Endothelial cell of umbilical vein (primary cell): ENCODE data around the gene ANKMY1. TPM values are rescaled to one million over a fixed set of nuclear protein-coding genes. Genes with fewer than 3 reads are reported as not detected.

Source experiments
- BruUV-seq: library from RNA; stranded (reverse); fragments of 400-500 nt; replicated peaks from 2 replicates; lab custom pipeline; 2021; lab: Mats Ljungman, UMichigan
- CTCF ChIA-PET: fragments of 300-600, 350-600 bp; sonication (Branson Sonifier 250); formaldehyde crosslinking; loops from one replicate; lab custom pipeline; 2021; ENCODE audit warnings: antibody characterized with exemption, inconsistent platforms; lab: Charles Lee
- POLR2A ChIA-PET: fragments of 300-600, 350-600 bp; sonication (Branson Sonifier 250); formaldehyde crosslinking; loops from one replicate; lab custom pipeline; 2021; ENCODE audit warnings: antibody characterized with exemption, inconsistent platforms; lab: Charles Lee
- DNase-seq: peaks from one replicate; pipeline ENCODE4 v3.0.0-alpha.2; 2011; ENCODE audit warnings: low read depth, low spot score
- FAIRE-seq: peaks from 2 replicates; lab custom pipeline; 2011; peaks lifted over from hg19 to GRCh38; lab: Jason Lieb, UNC
- H2AFZ ChIP-seq: 2 replicates; pipeline ENCODE4 v1.6.0; 2012; ENCODE audit warnings: low read depth, low read length, control low read depth, inconsistent platforms
- H3K27ac ChIP-seq: 2 replicates; pipeline ENCODE4 v1.5.1; 2011; ENCODE audit warnings: low read depth, mild to moderate bottlenecking, control low read depth, low read length, moderate library complexity; ENCODE audit not compliant: insufficient read depth
- H3K27me3 ChIP-seq, 2 experiments: 2 replicates each; pipeline versions ENCODE4 v1.6.0 to v1.6.1; 2011; ENCODE audit warnings: low read length in 2 of 2, mixed read lengths in 1 of 2; ENCODE audit not compliant: control insufficient read depth in 2 of 2, insufficient read depth in 2 of 2
- H3K36me3 ChIP-seq, 2 experiments: 2 replicates in 1 of 2; 3 replicates in 1 of 2; pipeline ENCODE4 v1.5.1; 2011; ENCODE audit warnings: low read length in 2 of 2, mild to moderate bottlenecking in 1 of 2, moderate library complexity in 1 of 2; ENCODE audit not compliant: control insufficient read depth in 2 of 2, insufficient read depth in 2 of 2; ENCODE audit errors: extremely low read depth in 1 of 2
- H3K4me1 ChIP-seq: 3 replicates; pipeline ENCODE4 v1.5.1; 2011; ENCODE audit warnings: mild to moderate bottlenecking, low read length; ENCODE audit not compliant: control insufficient read depth, insufficient read depth; ENCODE audit errors: extremely low read depth
- H3K4me2 ChIP-seq: 2 replicates; pipeline ENCODE4 v1.6.1; 2011; ENCODE audit warnings: low read length, control low read depth, mixed read lengths; ENCODE audit not compliant: insufficient read depth
- H3K4me3 ChIP-seq, 3 experiments: fragments of 200-600 bp in 1 of 3; sonication (generic), shearing (Covaris generic) in 1 of 3; replicated peaks in 1 of 3; 2 replicates each; pipeline ENCODE4 v1.5.1; 2011 to 2016; ENCODE audit warnings: control low read depth in 3 of 3, low read length in 3 of 3, mild to moderate bottlenecking in 2 of 3, inconsistent platforms in 1 of 3, low read depth in 1 of 3, moderate library complexity in 1 of 3; ENCODE audit not compliant: insufficient read depth in 1 of 3
- H3K79me2 ChIP-seq: 2 replicates; pipeline ENCODE4 v1.6.0; 2012; ENCODE audit warnings: low read length, inconsistent platforms; ENCODE audit not compliant: control insufficient read depth, insufficient read depth
- H3K9ac ChIP-seq: replicated peaks from 2 replicates; pipeline ENCODE3; 2011; ENCODE audit warnings: low read length, control low read depth; ENCODE audit not compliant: insufficient read depth; ENCODE audit errors: extremely low read depth
- H3K9me1 ChIP-seq: replicated peaks from 3 replicates; pipeline ENCODE4 v1.6.0; 2011; ENCODE audit warnings: mild to moderate bottlenecking, low read length; ENCODE audit not compliant: control insufficient read depth, insufficient read depth; ENCODE audit errors: extremely low read depth
- H3K9me3 ChIP-seq: replicated peaks from 2 replicates; pipeline ENCODE4 v1.5.1; 2012; ENCODE audit warnings: low read length, inconsistent platforms; ENCODE audit not compliant: control insufficient read depth, insufficient read depth
- H4K20me1 ChIP-seq: replicated peaks from 2 replicates; pipeline ENCODE3; 2011; ENCODE audit warnings: mild to moderate bottlenecking, low read length; ENCODE audit not compliant: control insufficient read depth, insufficient read depth; ENCODE audit errors: extremely low read depth
- EZH2 ChIP-seq: IDR thresholded peaks from 2 replicates; pipeline ENCODE4 v1.6.1; 2012; ENCODE audit warnings: borderline replicate concordance, low read depth, mild to moderate bottlenecking, moderate library complexity, low read length, inconsistent platforms; ENCODE audit not compliant: severe bottlenecking
- FOS ChIP-seq: IDR thresholded peaks from 2 replicates; pipeline ENCODE4 v1.6.1; 2011; ENCODE audit warnings: mild to moderate bottlenecking, low read length, moderate library complexity, borderline replicate concordance; ENCODE audit not compliant: insufficient read depth
- GATA2 ChIP-seq: IDR thresholded peaks from 2 replicates; pipeline ENCODE4 v1.7.0; 2011; ENCODE audit warnings: low read depth, mild to moderate bottlenecking, moderate library complexity, mixed read lengths, low read length; ENCODE audit not compliant: insufficient read length, insufficient read depth
- JUN ChIP-seq: IDR thresholded peaks from 2 replicates; pipeline ENCODE4 v1.6.1; 2011; ENCODE audit warnings: borderline replicate concordance, low read depth; ENCODE audit not compliant: insufficient read length, insufficient read depth
- MYC ChIP-seq: IDR thresholded peaks from one replicate; pipeline ENCODE4 v1.6.1; 2011; ENCODE audit warnings: mild to moderate bottlenecking, low read depth, low read length
- POLR2A ChIP-seq: IDR thresholded peaks from 2 replicates; pipeline ENCODE4 v1.6.1; 2012; ENCODE audit warnings: low read depth, mild to moderate bottlenecking, control low read depth, low read length
- POLR2AphosphoS5 ChIP-seq: IDR thresholded peaks from 2 replicates; pipeline ENCODE4 v1.6.1; 2012; ENCODE audit warnings: low read depth, mild to moderate bottlenecking, control low read depth, low read length, moderate library complexity; ENCODE audit not compliant: insufficient read depth
- dilution Hi-C: fragments of 300-500 bp; cut with MboI; formaldehyde crosslinking; loops from one replicate; pipeline ENCODE4 v1.15.0; 2019; ENCODE audit warnings: low sequenced_read_pairs; ENCODE audit not compliant: extremely low pct_ligation_motif_present
- intact Hi-C: fragments of 100-400 bp; cut with micrococcal nuclease; formaldehyde crosslinking; loops from one replicate; pipeline ENCODE4 v1.10.0; 2022
- polyA plus RNA-seq, 4 experiments: library from polyadenylated mRNA; depleted of rRNA in 3 of 4; stranded (reverse) in 3 of 4; unstranded in 1 of 4; fragments of >200 nt; gene quantifications; 2 replicates each; pipeline versions ENCODE4 v1.2.1 to v1.2.3, GENCODE V29; 2011 to 2012; ENCODE audit warnings: missing spikeins in 1 of 4
- total RNA-seq: library from RNA; stranded (reverse); gene quantifications from 2 replicates; pipeline ENCODE4 v1.2.3, GENCODE V29; 2021
- TF ChIP-seq, protein P1 (sequence below): IDR thresholded peaks from 2 replicates; pipeline ENCODE4 v1.6.1; 2011; ENCODE audit not compliant: insufficient read depth, insufficient read length
- TF ChIP-seq, protein P2 (sequence below), 2 donors: IDR thresholded peaks; 1 replicate in 1 of 2; 2 replicates in 1 of 2; pipeline ENCODE4 v1.5.1; 2011; ENCODE audit warnings: low read length in 2 of 2, mild to moderate bottlenecking in 2 of 2, moderate library complexity in 2 of 2, control low read depth in 1 of 2, inconsistent platforms in 1 of 2, low read depth in 1 of 2; ENCODE audit not compliant: insufficient read depth in 1 of 2; ENCODE audit errors: extremely low read depth in 1 of 2

The ANKMY1 gene
- total and polyA plus RNA-seq, 2 donors (not counting 3 experiments of a cell fraction or from before 2014, with no cell fraction given) = 9.0 to 16.0 TPM

DNA sequence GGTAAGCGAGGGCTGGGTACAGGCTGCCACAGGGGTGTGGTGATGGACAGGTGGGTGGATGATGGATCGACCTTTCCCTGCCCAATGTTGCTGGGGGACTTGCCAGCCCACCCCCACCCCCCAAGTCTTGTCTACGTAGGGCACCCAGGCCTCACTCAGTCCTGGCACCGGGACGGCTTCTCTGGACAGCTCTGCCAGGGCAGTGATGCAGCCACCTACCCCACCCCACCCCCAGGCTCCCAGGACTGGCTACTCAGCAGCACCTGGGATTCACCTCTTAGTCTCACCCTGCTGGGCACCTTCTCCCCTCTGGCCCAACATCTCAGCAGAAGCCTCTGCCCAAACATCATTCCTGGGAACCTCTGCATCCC, 55.7 kb downstream of the ANKMY1 start:
- intact Hi-C loops = no loop called here
- no peak overlapping the region for H3K4me3 ChIP-seq
- dilution Hi-C loops = no loop called here
- no peaks in the 10 kb centered on the region for H4K20me1 ChIP-seq
- BruUV-seq = no TSS peak
- no peak overlapping the region for H3K27ac ChIP-seq
- no peak overlapping the region for H3K9ac ChIP-seq
- no peaks in the 10 kb centered on the region for H3K79me2 ChIP-seq
- H3K4me1 ChIP-seq = no peaks in the 10 kb centered on the region
- CTCF ChIA-PET = no interaction called here
- H3K9me1 ChIP-seq = no peaks in the 10 kb centered on the region
- TF ChIP-seq POLR2AphosphoS5 (no peak), EZH2 (no peak), POLR2A (no peak), JUN (no peak), FOS (no peak), MYC (no peak), GATA2 (no peak)
- TF ChIP-seq, protein P1, sequence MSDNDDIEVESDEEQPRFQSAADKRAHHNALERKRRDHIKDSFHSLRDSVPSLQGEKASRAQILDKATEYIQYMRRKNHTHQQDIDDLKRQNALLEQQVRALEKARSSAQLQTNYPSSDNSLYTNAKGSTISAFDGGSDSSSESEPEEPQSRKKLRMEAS = no peak
- TF ChIP-seq, protein P2, sequence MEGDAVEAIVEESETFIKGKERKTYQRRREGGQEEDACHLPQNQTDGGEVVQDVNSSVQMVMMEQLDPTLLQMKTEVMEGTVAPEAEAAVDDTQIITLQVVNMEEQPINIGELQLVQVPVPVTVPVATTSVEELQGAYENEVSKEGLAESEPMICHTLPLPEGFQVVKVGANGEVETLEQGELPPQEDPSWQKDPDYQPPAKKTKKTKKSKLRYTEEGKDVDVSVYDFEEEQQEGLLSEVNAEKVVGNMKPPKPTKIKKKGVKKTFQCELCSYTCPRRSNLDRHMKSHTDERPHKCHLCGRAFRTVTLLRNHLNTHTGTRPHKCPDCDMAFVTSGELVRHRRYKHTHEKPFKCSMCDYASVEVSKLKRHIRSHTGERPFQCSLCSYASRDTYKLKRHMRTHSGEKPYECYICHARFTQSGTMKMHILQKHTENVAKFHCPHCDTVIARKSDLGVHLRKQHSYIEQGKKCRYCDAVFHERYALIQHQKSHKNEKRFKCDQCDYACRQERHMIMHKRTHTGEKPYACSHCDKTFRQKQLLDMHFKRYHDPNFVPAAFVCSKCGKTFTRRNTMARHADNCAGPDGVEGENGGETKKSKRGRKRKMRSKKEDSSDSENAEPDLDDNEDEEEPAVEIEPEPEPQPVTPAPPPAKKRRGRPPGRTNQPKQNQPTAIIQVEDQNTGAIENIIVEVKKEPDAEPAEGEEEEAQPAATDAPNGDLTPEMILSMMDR (IDR thresholded peaks at IDR 0.05; ENCODE audit: extremely low read depth in 1 of 2, insufficient read depth in 1 of 2, low read depth in 1 of 2, low read length in 2 of 2) = no peak
- POLR2A ChIA-PET = no interaction called here
- H3K27me3 ChIP-seq = no peaks in the 10 kb centered on the region
- H2AFZ ChIP-seq = no peak overlapping the region
- no peak overlapping the region for H3K4me2 ChIP-seq
- no peak for DNase-seq
- no peaks in the 10 kb centered on the region for H3K36me3 ChIP-seq
- no peaks in the 10 kb centered on the region for H3K9me3 ChIP-seq
- FAIRE-seq = no peak
